Measurements from ENCODE around the gene TTR.

TTR gene

GRCh38 chr18:31579375-31579774 is 12.3 kb upstream of the TTR start:
- TF ChIP-seq EP300 (IDR thresholded peaks at IDR 0.05; ENCODE audit: borderline replicate concordance) (no peak), USF1 (IDR thresholded peaks at IDR 0.05) (no peak), NFIC (IDR thresholded peaks at IDR 0.05) (no peak), TAF1 (IDR thresholded peaks at IDR 0.05; ENCODE audit: low read depth) (no peak), RAD21 (IDR thresholded peaks at IDR 0.05; ENCODE audit: low read depth) (no peak), CEBPB (IDR thresholded peaks at IDR 0.05) (no peak), CREB1 (IDR thresholded peaks at IDR 0.05; ENCODE audit: low read depth) (no peak), FOXM1 (IDR thresholded peaks at IDR 0.05; ENCODE audit: borderline replicate concordance, low read depth) (no peak)

- TF ChIP-seq EGR1 (IDR thresholded peaks at IDR 0.05) = no peak
- 0 out of 2 replicates have a peak, but pooled peaks have one; percentile 28 for TF ChIP-seq TEAD4 (IDR thresholded peaks at IDR 0.05)
Observed at GRCh38 chr18:31581498-31582197, 10.0 kb upstream of the TTR start.

GRCh38 chr18:31583185-31583854 is 8.4 kb upstream of the TTR start:
- TF ChIP-seq YY1 (IDR thresholded peaks at IDR 0.05; ENCODE audit: low read depth) = no peak
- no peak for TF ChIP-seq TEAD4 (IDR thresholded peaks at IDR 0.05)
- no peak for TF ChIP-seq EGR1 (IDR thresholded peaks at IDR 0.05)
- no peak for TF ChIP-seq CEBPB (IDR thresholded peaks at IDR 0.05)
- no peak for TF ChIP-seq FOXM1 (IDR thresholded peaks at IDR 0.05; ENCODE audit: borderline replicate concordance, low read depth)
- TF ChIP-seq TAF1 (IDR thresholded peaks at IDR 0.05; ENCODE audit: low read depth) = no peak
- TF ChIP-seq TCF12 (IDR thresholded peaks at IDR 0.05; ENCODE audit: low read depth) = no peak
- no peak for TF ChIP-seq CREB1 (IDR thresholded peaks at IDR 0.05; ENCODE audit: low read depth)
- TF ChIP-seq NFIC (IDR thresholded peaks at IDR 0.05) = no peak
- no peak for TF ChIP-seq RAD21 (IDR thresholded peaks at IDR 0.05; ENCODE audit: low read depth)
- no peak for TF ChIP-seq REST (IDR thresholded peaks at IDR 0.05; ENCODE audit: low read depth)
- no peak for TF ChIP-seq ZBTB7A (IDR thresholded peaks at IDR 0.05; ENCODE audit: low read depth)
- no peak for TF ChIP-seq EP300 (IDR thresholded peaks at IDR 0.05; ENCODE audit: borderline replicate concordance)
- TF ChIP-seq MAX (IDR thresholded peaks at IDR 0.05) = no peak
- no peak for TF ChIP-seq USF1 (IDR thresholded peaks at IDR 0.05)

GRCh38 chr18:31585991-31586390 is 5.7 kb upstream of the TTR start:
- TF ChIP-seq RAD21 (IDR thresholded peaks at IDR 0.05; ENCODE audit: low read depth) (no peak), REST (IDR thresholded peaks at IDR 0.05; ENCODE audit: low read depth) (no peak), TCF12 (IDR thresholded peaks at IDR 0.05; ENCODE audit: low read depth) (no peak), CEBPB (IDR thresholded peaks at IDR 0.05) (no peak), EP300 (IDR thresholded peaks at IDR 0.05; ENCODE audit: borderline replicate concordance) (no peak), NFIC (IDR thresholded peaks at IDR 0.05) (no peak), ZBTB7A (IDR thresholded peaks at IDR 0.05; ENCODE audit: low read depth) (no peak), CREB1 (IDR thresholded peaks at IDR 0.05; ENCODE audit: low read depth) (no peak), MAX (IDR thresholded peaks at IDR 0.05) (no peak), TEAD4 (IDR thresholded peaks at IDR 0.05) (no peak), YY1 (IDR thresholded peaks at IDR 0.05; ENCODE audit: low read depth) (no peak), TAF1 (IDR thresholded peaks at IDR 0.05; ENCODE audit: low read depth) (no peak), USF1 (IDR thresholded peaks at IDR 0.05) (no peak), FOXM1 (IDR thresholded peaks at IDR 0.05; ENCODE audit: borderline replicate concordance, low read depth) (no peak), EGR1 (IDR thresholded peaks at IDR 0.05) (no peak)

GRCh38 chr18:31586616-31587015 is 5.1 kb upstream of the TTR start:
- TF ChIP-seq CEBPB (IDR thresholded peaks at IDR 0.05) (no peak), CREB1 (IDR thresholded peaks at IDR 0.05; ENCODE audit: low read depth) (no peak), REST (IDR thresholded peaks at IDR 0.05; ENCODE audit: low read depth) (no peak), MAX (IDR thresholded peaks at IDR 0.05) (no peak), RAD21 (IDR thresholded peaks at IDR 0.05; ENCODE audit: low read depth) (no peak), EGR1 (IDR thresholded peaks at IDR 0.05) (no peak), TCF12 (IDR thresholded peaks at IDR 0.05; ENCODE audit: low read depth) (no peak), TEAD4 (IDR thresholded peaks at IDR 0.05) (no peak), USF1 (IDR thresholded peaks at IDR 0.05) (no peak), FOXM1 (IDR thresholded peaks at IDR 0.05; ENCODE audit: borderline replicate concordance, low read depth) (no peak), YY1 (IDR thresholded peaks at IDR 0.05; ENCODE audit: low read depth) (no peak), TAF1 (IDR thresholded peaks at IDR 0.05; ENCODE audit: low read depth) (no peak), NFIC (IDR thresholded peaks at IDR 0.05) (no peak), EP300 (IDR thresholded peaks at IDR 0.05; ENCODE audit: borderline replicate concordance) (no peak), ZBTB7A (IDR thresholded peaks at IDR 0.05; ENCODE audit: low read depth) (no peak)

Measured in Ishikawa (cell line).